AML-193 (cell line): Measurements from ENCODE around the gene WNT2.

ENCODE experiments used
- DNase-seq, 2 experiments: peaks; one replicate each; lab custom pipeline; 2025; lab: John Stamatoyannopoulos, UW

The WNT2 gene

GRCh38 chr7:117322741-117323304, at the start of gene WNT2:
WNT2 (minus strand) TSS chr7:117323058; CDS start chr7:117322989, 69 bp downstream.
- no peak for DNase-seq

- DNase-seq = no peak
Measured at GRCh38 chr7:117372073-117372472, 49.2 kb upstream of the WNT2 start.

GRCh38 chr7:117364339-117365080, 41.7 kb upstream of the WNT2 start:
- no peak for DNase-seq

- no peak for DNase-seq
Measured at GRCh38 chr7:117362294-117362888, 39.5 kb upstream of the WNT2 start.

- no peak for DNase-seq
Measured at GRCh38 chr7:117350027-117350426, 27.2 kb upstream of the WNT2 start.

GRCh38 chr7:117349570-117349969, 26.7 kb upstream of the WNT2 start:
- DNase-seq = no peak

GRCh38 chr7:117347962-117348672, 25.3 kb upstream of the WNT2 start:
- no peak for DNase-seq

- DNase-seq = no peak
Measured at GRCh38 chr7:117347480-117347879, 24.6 kb upstream of the WNT2 start.

GRCh38 chr7:117346161-117346560, 23.3 kb upstream of the WNT2 start:
- no peak for DNase-seq

GRCh38 chr7:117338020-117338419, 15.2 kb upstream of the WNT2 start:
- DNase-seq = no peak

- no peak for DNase-seq
Measured at GRCh38 chr7:117333168-117333567, 10.3 kb upstream of the WNT2 start.

- no peak for DNase-seq
Measured at GRCh38 chr7:117332031-117332430, 9.2 kb upstream of the WNT2 start.

- no peak for DNase-seq
Measured at GRCh38 chr7:117325836-117326235, 3.0 kb upstream of the WNT2 start.

GRCh38 chr7:117324960-117325359, 2.1 kb upstream of the WNT2 start:
- no peak for DNase-seq

GRCh38 chr7:117323851-117324711, 1.2 kb upstream of the WNT2 start:
- no peak for DNase-seq

- no peak for DNase-seq
Measured at GRCh38 chr7:117323305-117323850, 520 bp upstream of the WNT2 start.

GRCh38 chr7:117320523-117320922, 2.3 kb downstream of the WNT2 start:
- no peak for DNase-seq

- no peak for DNase-seq
Measured at GRCh38 chr7:117319181-117319580, 3.7 kb downstream of the WNT2 start.

- no peak for DNase-seq
Measured at GRCh38 chr7:117313582-117313981, 9.3 kb downstream of the WNT2 start.

- no peak for DNase-seq
Measured at GRCh38 chr7:117312593-117313580, 10.0 kb downstream of the WNT2 start.
